Sigmoid colon (tissue), 4 donors: ENCODE data around the gene OR7C1.

Source experiments
- CTCF ChIP-seq, 4 experiments: fragments of 450-650 bp in 3 of 4; fragments of 200-600 bp in 1 of 4; IDR thresholded peaks; one replicate each; pipeline ENCODE4 v1.5.1; 2016 to 2019; ENCODE audit warnings: antibody characterized with exemption in 4 of 4, mild to moderate bottlenecking in 3 of 4, moderate library complexity in 2 of 4
- EP300 ChIP-seq, 4 donors: sonication (generic); formaldehyde crosslinking; IDR thresholded peaks; one replicate each; pipeline ENCODE4 v1.6.1; 2017; ENCODE audit warnings: antibody characterized with exemption in 4 of 4
- POLR2AphosphoS5 ChIP-seq, 4 donors: sonication (generic); formaldehyde crosslinking; IDR thresholded peaks; one replicate each; pipeline ENCODE4 v1.6.1; 2017; ENCODE audit warnings: antibody characterized with exemption in 4 of 4

DNA sequence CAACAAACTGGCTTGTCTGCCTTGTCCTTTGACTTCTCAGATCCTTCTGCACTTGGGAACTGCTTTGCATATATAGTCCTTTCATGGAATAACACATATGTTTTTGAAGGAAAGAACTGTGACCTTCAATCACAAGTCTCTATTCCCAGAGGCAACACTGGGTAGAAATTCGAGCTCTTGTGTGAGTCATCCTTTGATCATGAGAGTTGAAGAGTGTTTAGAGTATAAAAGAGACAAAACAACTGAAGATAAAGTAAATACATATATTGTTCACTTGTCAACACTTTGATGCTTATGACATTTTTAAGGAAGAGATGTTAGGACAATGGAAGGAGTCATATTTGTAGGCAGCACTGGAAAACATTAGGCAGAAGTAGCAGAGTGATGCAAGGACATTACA lies 5.2 kb upstream of the OR7C1 start:
- no peak for TF ChIP-seq CTCF (IDR thresholded peaks at IDR 0.05)
- no peak for TF ChIP-seq EP300 (IDR thresholded peaks at IDR 0.05)
- no peak for TF ChIP-seq POLR2AphosphoS5 (IDR thresholded peaks at IDR 0.05)
